ENCODE measurements around the gene NCAPG2. TPM values are rescaled to one million over a fixed set of nuclear protein-coding genes. Genes with fewer than 3 reads are reported as not detected.
A peak's percentile ranks its signal among the peaks of the same experiment; 100 is the strongest.
"Not testable (repeated sequence)": the region's sequence is repeated elsewhere in the genome, so short reads cannot be mapped to it uniquely, and the experiment has no call there.

NCAPG2 gene
- total RNA-seq, 1 donor from 2014 or later: 5.6 TPM

- DNase-seq (ENCODE audit: low read depth in 2 of 2): no peak
Measured at GRCh38 chr7:158642149-158642548, 62.5 kb downstream of the NCAPG2 start.

- no peak for DNase-seq (ENCODE audit: low read depth in 2 of 2)
Measured at GRCh38 chr7:158638001-158638400, 66.6 kb downstream of the NCAPG2 start.

- no peak for DNase-seq (ENCODE audit: low read depth in 2 of 2)
Measured at GRCh38 chr7:158633055-158633956, 71.3 kb downstream of the NCAPG2 start.

- peak in 1 of 2 donors; percentile 36 for DNase-seq (ENCODE audit: low read depth in 2 of 2)
Measured at GRCh38 chr7:158631574-158632195, 72.9 kb downstream of the NCAPG2 start.

- DNase-seq (ENCODE audit: low read depth in 2 of 2): not testable (repeated sequence)
Measured at GRCh38 chr7:158626289-158626688, 78.3 kb downstream of the NCAPG2 start.

- DNase-seq (ENCODE audit: low read depth in 2 of 2): peak; percentile 67 to 79
Measured at GRCh38 chr7:158623241-158623640, 81.4 kb downstream of the NCAPG2 start.

GRCh38 chr7:158620839-158621441 is 83.7 kb downstream of the NCAPG2 start:
- DNase-seq (ENCODE audit: low read depth in 2 of 2): no peak

- DNase-seq (ENCODE audit: low read depth in 2 of 2): no peak
Measured at GRCh38 chr7:158620418-158620817, 84.2 kb downstream of the NCAPG2 start.

GRCh38 chr7:158618745-158619140 is 85.9 kb downstream of the NCAPG2 start:
- no peak for DNase-seq (ENCODE audit: low read depth in 2 of 2)

- DNase-seq (ENCODE audit: low read depth in 2 of 2): no peak
Measured at GRCh38 chr7:158617737-158618128, 86.9 kb downstream of the NCAPG2 start.

GRCh38 chr7:158616050-158616449 is 88.6 kb downstream of the NCAPG2 start:
- no peak for DNase-seq (ENCODE audit: low read depth in 2 of 2)

- DNase-seq (ENCODE audit: low read depth in 2 of 2): peak in 1 of 2 donors; percentile 9
Measured at GRCh38 chr7:158614700-158615099, 89.9 kb downstream of the NCAPG2 start.

GRCh38 chr7:158613481-158613880 is 91.1 kb downstream of the NCAPG2 start:
- DNase-seq (ENCODE audit: low read depth in 2 of 2): peak in 1 of 2 donors; percentile 13

GRCh38 chr7:158612546-158612945 is 92.1 kb downstream of the NCAPG2 start:
- DNase-seq (ENCODE audit: low read depth in 2 of 2): no peak

GRCh38 chr7:158611541-158611940 is 93.1 kb downstream of the NCAPG2 start:
- no peak for DNase-seq (ENCODE audit: low read depth in 2 of 2)

GRCh38 chr7:158609313-158609974 is 95.2 kb downstream of the NCAPG2 start:
- DNase-seq (ENCODE audit: low read depth in 2 of 2): no peak

- DNase-seq (ENCODE audit: low read depth in 2 of 2): no peak
Measured at GRCh38 chr7:158607563-158607962, 97.0 kb downstream of the NCAPG2 start.

GRCh38 chr7:158606671-158607424 is 97.8 kb downstream of the NCAPG2 start:
- DNase-seq (ENCODE audit: low read depth in 2 of 2): no peak

- DNase-seq (ENCODE audit: low read depth in 2 of 2): no peak
Measured at GRCh38 chr7:158606129-158606528, 98.5 kb downstream of the NCAPG2 start.

- DNase-seq (ENCODE audit: low read depth in 2 of 2): no peak
Measured at GRCh38 chr7:158603773-158604755, 100.5 kb downstream of the NCAPG2 start.
